VCaP (cell line): ENCODE results near the gene DPEP3.
"Not testable (repeated sequence)": the region's sequence is repeated elsewhere in the genome, so short reads cannot be mapped to it uniquely, and the experiment has no call there.

Source experiments
- H3K27ac ChIP-seq: fragments of 450-650 bp; 2 replicates; pipeline ENCODE4 v1.5.1; 2017
- TF ChIP-seq, protein P1 (sequence below): fragments of 450-650 bp; conservative IDR thresholded peaks from 2 replicates; pipeline ENCODE4 v1.5.1; 2017; ENCODE audit warnings: mild to moderate bottlenecking, moderate library complexity

DPEP3 gene

GRCh38 chr16:67999985-68000384 lies 19.7 kb upstream of the DPEP3 start:
- no peak overlapping the region for H3K27ac ChIP-seq
- TF ChIP-seq, protein P1, sequence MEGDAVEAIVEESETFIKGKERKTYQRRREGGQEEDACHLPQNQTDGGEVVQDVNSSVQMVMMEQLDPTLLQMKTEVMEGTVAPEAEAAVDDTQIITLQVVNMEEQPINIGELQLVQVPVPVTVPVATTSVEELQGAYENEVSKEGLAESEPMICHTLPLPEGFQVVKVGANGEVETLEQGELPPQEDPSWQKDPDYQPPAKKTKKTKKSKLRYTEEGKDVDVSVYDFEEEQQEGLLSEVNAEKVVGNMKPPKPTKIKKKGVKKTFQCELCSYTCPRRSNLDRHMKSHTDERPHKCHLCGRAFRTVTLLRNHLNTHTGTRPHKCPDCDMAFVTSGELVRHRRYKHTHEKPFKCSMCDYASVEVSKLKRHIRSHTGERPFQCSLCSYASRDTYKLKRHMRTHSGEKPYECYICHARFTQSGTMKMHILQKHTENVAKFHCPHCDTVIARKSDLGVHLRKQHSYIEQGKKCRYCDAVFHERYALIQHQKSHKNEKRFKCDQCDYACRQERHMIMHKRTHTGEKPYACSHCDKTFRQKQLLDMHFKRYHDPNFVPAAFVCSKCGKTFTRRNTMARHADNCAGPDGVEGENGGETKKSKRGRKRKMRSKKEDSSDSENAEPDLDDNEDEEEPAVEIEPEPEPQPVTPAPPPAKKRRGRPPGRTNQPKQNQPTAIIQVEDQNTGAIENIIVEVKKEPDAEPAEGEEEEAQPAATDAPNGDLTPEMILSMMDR = no peak

DNA sequence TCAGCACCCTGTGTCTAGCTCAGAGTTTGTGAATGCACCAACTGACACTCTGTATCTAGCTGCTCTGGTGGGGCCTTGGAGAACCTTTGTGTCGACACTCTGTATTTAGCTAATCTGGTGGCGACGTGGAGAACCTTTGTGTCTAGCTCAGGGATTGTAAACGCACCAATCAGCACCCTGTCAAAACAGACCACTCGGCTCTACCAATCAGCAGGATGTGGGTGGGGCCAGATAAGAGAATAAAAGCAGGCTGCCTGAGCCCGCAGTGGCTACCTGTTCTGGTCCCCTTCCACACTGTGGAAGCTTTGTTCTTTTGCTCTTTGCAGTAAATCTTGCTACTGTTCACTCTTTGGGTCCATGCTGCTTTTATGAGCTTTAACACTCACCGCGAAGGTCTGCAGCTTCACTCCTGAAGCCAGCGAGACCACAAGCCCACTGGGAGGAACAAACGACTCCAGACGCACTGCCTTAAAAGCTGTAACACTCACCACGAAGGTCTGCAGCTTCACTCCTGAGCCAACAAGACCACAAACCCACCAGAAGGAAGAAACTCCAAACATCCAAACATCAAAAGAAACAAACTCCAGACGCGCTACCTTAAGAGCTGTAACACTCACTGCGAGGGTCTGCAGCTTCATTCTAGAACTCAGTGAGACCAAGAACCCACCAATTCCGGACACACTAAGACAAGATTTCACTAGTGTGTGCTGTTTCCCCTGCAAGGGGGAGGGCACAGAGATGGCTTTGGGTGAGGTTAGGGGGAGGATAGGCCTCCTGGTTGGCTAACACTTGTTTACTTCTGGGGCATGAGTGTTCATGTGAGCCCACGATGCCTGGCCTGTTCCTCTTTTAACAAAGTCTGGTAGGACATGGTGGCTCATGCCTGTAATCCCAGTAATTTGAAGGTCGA lies 18.7 kb upstream of the DPEP3 start, which contains the start of gene DPEP2:
DPEP2 (minus strand) TSS at position 706 of the 910 bp plus-strand sequence. CDS start 6,272 bp downstream, outside the sequence.
- not testable (repeated sequence) for H3K27ac ChIP-seq

DNA sequence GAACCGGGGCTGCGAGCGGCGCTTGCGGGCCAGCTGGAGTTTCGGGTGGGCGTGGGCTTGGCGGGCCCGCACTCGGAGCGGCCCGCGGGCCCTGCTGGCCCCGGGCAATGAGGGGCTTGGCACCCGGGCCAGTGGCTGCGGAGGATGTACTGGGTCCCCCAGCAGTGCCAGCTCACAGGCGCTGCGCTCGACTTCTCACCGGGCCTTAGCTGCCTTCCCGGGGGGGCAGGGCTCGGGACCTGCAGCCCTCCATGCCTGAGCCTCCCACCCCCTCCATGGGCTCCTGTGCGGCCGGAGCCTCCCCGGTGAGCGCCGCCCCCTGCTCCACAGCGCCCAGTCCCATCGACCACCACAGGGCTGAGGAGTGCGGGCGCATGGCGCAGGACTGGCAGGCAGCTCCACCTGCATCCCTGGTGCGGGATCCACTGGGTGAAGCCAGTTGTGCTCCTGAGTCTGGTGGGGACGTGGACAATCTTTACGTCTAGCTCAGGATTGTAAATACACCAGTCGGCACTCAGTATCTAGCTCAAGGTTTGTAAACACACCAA lies 18.0 kb upstream of the DPEP3 start:
- H3K27ac ChIP-seq = not testable (repeated sequence)

GRCh38 chr16:67996666-67997065 lies 16.4 kb upstream of the DPEP3 start:
- H3K27ac ChIP-seq = no peak overlapping the region
- TF ChIP-seq, protein P1 = no peak

DNA sequence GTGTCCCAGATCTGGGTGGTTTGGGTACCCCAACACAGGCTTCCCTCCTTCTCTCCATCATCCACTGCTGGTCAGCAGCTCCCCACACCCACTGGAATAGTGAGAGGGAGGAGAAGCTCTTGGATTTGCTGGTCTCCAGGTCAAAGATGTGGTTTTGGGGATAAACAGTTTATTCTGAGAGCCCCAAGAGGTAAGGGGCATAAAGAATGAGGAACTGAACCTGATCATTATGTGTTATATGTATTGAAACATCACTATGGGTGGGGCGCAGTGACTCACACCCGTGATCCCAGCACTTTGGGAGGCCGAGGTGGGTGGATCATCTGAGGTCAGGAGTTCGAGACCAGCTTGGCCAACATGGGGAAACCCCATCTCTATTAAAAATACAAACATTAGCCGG lies 15.1 kb upstream of the DPEP3 start:
- H3K27ac ChIP-seq = no peak overlapping the region
- TF ChIP-seq, protein P1 = no peak

GRCh38 chr16:67994040-67994408 lies 13.7 kb upstream of the DPEP3 start:
- not testable (repeated sequence) for H3K27ac ChIP-seq

- no peak overlapping the region for H3K27ac ChIP-seq
- TF ChIP-seq, protein P1 = peak; percentile 88
These were observed 13.1 kb upstream of the DPEP3 start for GRCh38 chr16:67993207-67994039.

- TF ChIP-seq, protein P1 = no peak
- H3K27ac ChIP-seq = no peak overlapping the region
These were observed 12.4 kb upstream of the DPEP3 start for GRCh38 chr16:67992661-67993206.
